Choroid plexus epithelial cell (primary cell): Measurements from ENCODE around the gene OR2AE1.

Experiments
- DNase-seq: peaks from one replicate; pipeline ENCODE4 v3.0.0-alpha.2; 2010; ENCODE audit warnings: low read depth
- H3K4me3 ChIP-seq: 2 replicates; pipeline ENCODE4 v1.5.1; 2011; ENCODE audit warnings: low read depth, mild to moderate bottlenecking, control low read depth, low read length, moderate library complexity
- TF ChIP-seq, protein P1 (sequence below): conservative IDR thresholded peaks from 2 replicates; pipeline ENCODE4 v1.5.1; 2011; ENCODE audit warnings: low read depth, mild to moderate bottlenecking, control low read depth, inconsistent platforms, low read length, moderate library complexity

The OR2AE1 gene, protein sequence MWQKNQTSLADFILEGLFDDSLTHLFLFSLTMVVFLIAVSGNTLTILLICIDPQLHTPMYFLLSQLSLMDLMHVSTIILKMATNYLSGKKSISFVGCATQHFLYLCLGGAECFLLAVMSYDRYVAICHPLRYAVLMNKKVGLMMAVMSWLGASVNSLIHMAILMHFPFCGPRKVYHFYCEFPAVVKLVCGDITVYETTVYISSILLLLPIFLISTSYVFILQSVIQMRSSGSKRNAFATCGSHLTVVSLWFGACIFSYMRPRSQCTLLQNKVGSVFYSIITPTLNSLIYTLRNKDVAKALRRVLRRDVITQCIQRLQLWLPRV

DNA sequence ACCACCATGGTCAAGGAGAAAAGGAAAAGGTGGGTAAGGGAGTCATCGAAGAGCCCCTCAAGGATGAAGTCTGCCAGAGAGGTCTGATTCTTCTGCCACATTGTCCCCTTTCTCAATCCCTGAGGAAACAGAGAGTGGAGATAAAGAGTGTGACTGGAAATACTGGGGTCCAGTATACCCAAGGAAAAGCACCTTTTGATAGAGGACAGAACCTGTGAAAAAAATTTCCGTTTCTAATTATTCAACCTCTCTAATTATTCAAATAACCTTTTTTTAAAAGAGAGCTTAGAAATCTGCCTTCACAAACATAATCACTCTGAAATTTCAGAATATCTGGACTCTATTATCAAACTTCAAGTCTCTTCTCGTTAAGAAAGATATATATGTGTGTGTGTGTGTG is at the start of gene OR2AE1:
TSS of gene OR2AE1 (minus strand) at position 101 of the 400 bp plus-strand sequence. CDS start at position 101, 0 bp downstream.
- TF ChIP-seq, protein P1, sequence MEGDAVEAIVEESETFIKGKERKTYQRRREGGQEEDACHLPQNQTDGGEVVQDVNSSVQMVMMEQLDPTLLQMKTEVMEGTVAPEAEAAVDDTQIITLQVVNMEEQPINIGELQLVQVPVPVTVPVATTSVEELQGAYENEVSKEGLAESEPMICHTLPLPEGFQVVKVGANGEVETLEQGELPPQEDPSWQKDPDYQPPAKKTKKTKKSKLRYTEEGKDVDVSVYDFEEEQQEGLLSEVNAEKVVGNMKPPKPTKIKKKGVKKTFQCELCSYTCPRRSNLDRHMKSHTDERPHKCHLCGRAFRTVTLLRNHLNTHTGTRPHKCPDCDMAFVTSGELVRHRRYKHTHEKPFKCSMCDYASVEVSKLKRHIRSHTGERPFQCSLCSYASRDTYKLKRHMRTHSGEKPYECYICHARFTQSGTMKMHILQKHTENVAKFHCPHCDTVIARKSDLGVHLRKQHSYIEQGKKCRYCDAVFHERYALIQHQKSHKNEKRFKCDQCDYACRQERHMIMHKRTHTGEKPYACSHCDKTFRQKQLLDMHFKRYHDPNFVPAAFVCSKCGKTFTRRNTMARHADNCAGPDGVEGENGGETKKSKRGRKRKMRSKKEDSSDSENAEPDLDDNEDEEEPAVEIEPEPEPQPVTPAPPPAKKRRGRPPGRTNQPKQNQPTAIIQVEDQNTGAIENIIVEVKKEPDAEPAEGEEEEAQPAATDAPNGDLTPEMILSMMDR: no peak
- H3K4me3 ChIP-seq: no peak within 1 kb of the TSS
- DNase-seq: no peak

DNA sequence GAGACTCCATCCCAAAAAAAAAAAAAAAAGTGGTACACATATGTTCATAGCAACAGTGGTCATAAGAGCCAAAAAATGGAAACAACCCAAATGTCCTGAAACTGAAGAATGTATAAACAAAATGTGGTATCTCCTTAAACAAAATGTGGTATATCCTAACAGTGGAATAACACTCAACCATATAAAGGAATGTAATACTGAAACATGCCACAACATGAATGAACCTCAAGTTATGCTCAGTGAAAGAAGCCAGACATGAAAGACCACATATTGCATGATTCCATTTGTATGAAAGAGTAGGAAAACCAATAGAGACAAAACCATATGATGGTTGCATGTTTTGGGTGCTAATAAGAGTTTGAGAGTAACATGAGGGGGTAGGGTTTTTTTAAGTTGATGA is 49.5 kb upstream of the OR2AE1 start:
- H3K4me3 ChIP-seq: no peak overlapping the region
- TF ChIP-seq, protein P1: no peak
- DNase-seq: no peak

DNA sequence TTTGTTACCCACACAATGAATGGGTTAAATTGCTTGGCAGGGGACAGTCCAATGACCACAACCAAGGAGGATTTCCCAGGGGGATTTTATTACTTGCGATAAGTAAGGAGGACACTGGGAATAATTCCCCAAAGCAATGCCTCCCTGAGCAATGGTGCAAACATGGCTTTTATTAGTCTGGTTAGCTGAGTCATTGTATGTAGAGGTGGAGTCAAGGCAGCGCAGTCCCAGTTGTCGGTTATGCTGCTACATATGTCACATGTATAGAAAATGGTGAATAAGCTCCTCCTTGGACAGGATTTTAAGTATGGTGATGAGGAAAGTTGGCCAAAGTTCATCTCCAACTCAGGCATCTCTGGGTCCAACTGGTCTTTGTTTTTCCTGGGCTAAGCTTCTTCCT is 46.4 kb upstream of the OR2AE1 start:
- DNase-seq: no peak
- TF ChIP-seq, protein P1: no peak
- no peak overlapping the region for H3K4me3 ChIP-seq

DNA sequence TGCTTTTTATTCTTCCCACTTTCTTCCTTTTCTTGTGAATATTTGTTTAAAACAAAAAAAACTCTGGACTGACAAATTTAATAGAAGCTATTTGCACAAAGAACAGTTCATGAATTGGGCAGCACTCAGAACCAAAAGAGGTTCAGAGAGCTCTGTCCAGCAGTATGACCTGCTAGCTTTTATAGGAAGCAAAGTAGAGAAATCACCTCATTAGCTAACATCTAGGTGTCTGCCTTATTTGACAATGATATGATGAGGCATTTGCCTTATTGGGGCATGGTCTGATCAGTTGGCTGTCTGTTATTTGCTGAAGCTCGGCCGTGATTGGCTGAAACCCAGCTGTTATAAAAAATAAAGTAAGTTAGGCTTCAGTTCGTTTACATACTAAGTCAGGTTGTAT is 43.3 kb upstream of the OR2AE1 start:
- peak overlapping the region; percentile 83 for H3K4me3 ChIP-seq
- peak; percentile 14 for DNase-seq
- TF ChIP-seq, protein P1: no peak

DNA sequence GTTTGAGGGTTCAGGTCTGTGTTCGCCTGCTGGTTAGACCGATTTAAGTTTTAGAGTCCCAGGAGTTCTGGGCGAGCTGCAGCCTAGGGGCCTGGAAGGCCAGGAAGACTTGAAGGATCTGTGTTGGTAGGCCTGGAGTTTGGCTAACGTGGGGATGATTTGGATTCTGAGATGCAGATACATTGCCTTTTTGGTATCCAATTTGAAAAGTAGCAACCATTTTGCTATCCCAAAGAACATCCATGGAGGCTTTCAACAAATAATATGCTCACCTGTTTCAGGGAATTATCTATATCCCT is 42.9 kb upstream of the OR2AE1 start:
- H3K4me3 ChIP-seq: peak overlapping the region; percentile 83
- TF ChIP-seq, protein P1: no peak
- no peak for DNase-seq

DNA sequence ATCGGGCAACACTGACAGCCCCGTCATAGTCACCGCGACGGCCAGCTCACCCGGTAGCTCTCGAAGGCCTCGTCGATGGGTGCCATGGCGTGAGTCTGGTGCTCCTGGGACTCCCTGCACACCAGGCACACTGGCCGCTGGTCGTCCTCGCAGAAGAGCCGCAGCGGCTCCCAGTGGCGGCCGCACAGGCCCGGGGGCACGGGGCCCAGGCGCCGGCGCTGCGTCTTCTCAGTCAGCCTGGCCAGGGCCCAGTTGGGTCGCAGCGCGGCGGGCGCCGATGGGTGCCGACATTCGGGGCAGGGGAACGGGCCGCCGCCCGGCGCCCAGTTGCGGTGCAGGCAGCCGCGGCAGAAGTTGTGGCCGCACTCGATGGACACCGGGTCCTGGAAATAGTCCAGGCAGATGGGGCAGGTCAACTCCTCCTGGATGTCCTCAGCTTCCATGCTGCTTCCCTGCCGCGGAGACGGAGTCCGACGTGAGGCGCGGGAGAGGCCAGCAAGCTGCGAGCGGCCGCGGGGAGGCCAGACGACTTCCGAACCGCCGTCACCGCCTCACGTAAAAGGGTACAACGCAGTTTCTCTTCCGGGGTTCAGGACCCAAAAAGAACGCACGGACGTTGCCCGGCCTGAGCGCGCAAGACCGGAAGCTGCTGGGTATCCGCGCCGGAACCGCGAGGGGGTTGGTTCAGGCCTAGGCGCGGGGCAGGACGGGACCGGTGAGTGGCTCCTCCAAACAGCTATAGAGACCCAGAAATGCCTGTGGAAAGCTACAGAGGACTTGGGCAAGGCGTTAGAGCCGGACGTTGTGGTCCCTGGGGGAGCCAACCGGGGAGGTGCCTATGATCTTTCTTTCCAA is 42.4 kb upstream of the OR2AE1 start, which contains the start of gene TRIM4:
TSS of gene TRIM4 (minus strand) at position 572 of the 855 bp plus-strand sequence. CDS start at position 443, 129 bp downstream.
- H3K4me3 ChIP-seq: peak within 1 kb of the TSS; percentile 83
- DNase-seq: peak; percentile 92
- TF ChIP-seq, protein P1: peak; percentile 25

GRCh38 chr7:99910976-99911375 is 34.1 kb upstream of the OR2AE1 start:
- DNase-seq: no peak
- H3K4me3 ChIP-seq: no peak overlapping the region
- TF ChIP-seq, protein P1: no peak
